Activated CD4-positive, alpha-beta T cell treated with anti-CD3 and anti-CD28 coated beads, Interleukin-2, amount 50 U/mL, for 48 hours (primary cell): Measurements from ENCODE around the gene ZNF507.

Experiments
- DNase-seq, 2 experiments: peaks; one replicate each; pipeline ENCODE4 v3.0.0-alpha.2; 2020

ZNF507 gene

GRCh38 chr19:32339988-32340874, 5.2 kb upstream of the ZNF507 start:
- peak; percentile 54 to 63 for DNase-seq

GRCh38 chr19:32342695-32343094, 2.7 kb upstream of the ZNF507 start:
- DNase-seq, result no peak

GRCh38 chr19:32343550-32344262, 1.7 kb upstream of the ZNF507 start:
- DNase-seq, result no peak

GRCh38 chr19:32346901-32347300, 1.5 kb downstream of the ZNF507 start:
- DNase-seq, result no peak

- no peak for DNase-seq
Observed at GRCh38 chr19:32347573-32347972, 2.2 kb downstream of the ZNF507 start.

GRCh38 chr19:32349051-32349450, 3.6 kb downstream of the ZNF507 start:
- DNase-seq, result no peak

- no peak for DNase-seq
Observed at GRCh38 chr19:32349724-32350470, 4.5 kb downstream of the ZNF507 start.

GRCh38 chr19:32350471-32350865, 5.1 kb downstream of the ZNF507 start:
- no peak for DNase-seq

- no peak for DNase-seq
Observed at GRCh38 chr19:32350987-32351348, 5.6 kb downstream of the ZNF507 start.

- no peak for DNase-seq
Observed at GRCh38 chr19:32352241-32352630, 6.8 kb downstream of the ZNF507 start.

GRCh38 chr19:32354345-32354744, 8.9 kb downstream of the ZNF507 start:
- no peak for DNase-seq

GRCh38 chr19:32355309-32355708, 9.9 kb downstream of the ZNF507 start:
- no peak for DNase-seq

- DNase-seq, result no peak
Observed at GRCh38 chr19:32357720-32358119, 12.3 kb downstream of the ZNF507 start.

GRCh38 chr19:32358321-32358720, 12.9 kb downstream of the ZNF507 start:
- DNase-seq, result no peak

GRCh38 chr19:32359581-32359980, 14.2 kb downstream of the ZNF507 start:
- DNase-seq, result no peak

GRCh38 chr19:32361574-32362317, 16.3 kb downstream of the ZNF507 start:
- no peak for DNase-seq

- no peak for DNase-seq
Observed at GRCh38 chr19:32362318-32362691, 16.9 kb downstream of the ZNF507 start.

GRCh38 chr19:32363175-32363574, 17.8 kb downstream of the ZNF507 start:
- no peak for DNase-seq

GRCh38 chr19:32363632-32364031, 18.2 kb downstream of the ZNF507 start:
- no peak for DNase-seq

- no peak for DNase-seq
Observed at GRCh38 chr19:32364040-32364439, 18.6 kb downstream of the ZNF507 start.

- no peak for DNase-seq
Observed at GRCh38 chr19:32367063-32367462, 21.7 kb downstream of the ZNF507 start.

- no peak for DNase-seq
Observed at GRCh38 chr19:32367948-32368536, 22.6 kb downstream of the ZNF507 start.

GRCh38 chr19:32368787-32369186, 23.4 kb downstream of the ZNF507 start:
- no peak for DNase-seq
